Measurements from ENCODE around the gene S100A4. TPM values are rescaled to one million over a fixed set of nuclear protein-coding genes. Genes with fewer than 3 reads are reported as not detected.
A peak's percentile ranks its signal among the peaks of the same experiment; 100 is the strongest.

The S100A4 gene
- total RNA-seq, 1 donor from 2014 or later: 375 TPM

DNA sequence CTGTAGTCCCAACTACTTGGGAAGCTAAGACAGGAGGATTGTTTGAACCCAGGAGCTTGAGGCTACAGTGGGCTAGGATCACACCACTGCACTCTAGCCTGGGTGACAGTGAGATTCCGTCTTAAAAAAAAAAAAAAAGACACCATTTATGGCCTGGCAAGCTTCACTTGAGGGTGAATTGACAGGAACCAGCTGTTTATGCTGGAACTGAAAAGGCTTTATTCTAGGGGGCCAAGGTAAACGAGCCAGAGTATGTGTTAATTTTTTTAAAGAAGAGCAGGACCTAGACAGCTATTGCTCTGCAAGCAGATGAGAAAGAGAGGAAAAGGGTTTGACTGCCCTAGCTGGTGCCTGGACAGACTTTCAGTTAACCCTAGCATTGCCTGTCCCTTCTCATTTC lies 46.9 kb downstream of the S100A4 start:
- Histone ChIP-seq H3K4me1 (peaks cover 9% of the 10 kb centered on the region), H3K36me3 (no peaks in the 10 kb centered on the region), H3K27ac (no peak overlapping the region), H3K4me3 (no peak overlapping the region), H3K27me3 (no peaks in the 10 kb centered on the region), H3K9me3 (no peaks in the 10 kb centered on the region)
- TF ChIP-seq, protein P1, sequence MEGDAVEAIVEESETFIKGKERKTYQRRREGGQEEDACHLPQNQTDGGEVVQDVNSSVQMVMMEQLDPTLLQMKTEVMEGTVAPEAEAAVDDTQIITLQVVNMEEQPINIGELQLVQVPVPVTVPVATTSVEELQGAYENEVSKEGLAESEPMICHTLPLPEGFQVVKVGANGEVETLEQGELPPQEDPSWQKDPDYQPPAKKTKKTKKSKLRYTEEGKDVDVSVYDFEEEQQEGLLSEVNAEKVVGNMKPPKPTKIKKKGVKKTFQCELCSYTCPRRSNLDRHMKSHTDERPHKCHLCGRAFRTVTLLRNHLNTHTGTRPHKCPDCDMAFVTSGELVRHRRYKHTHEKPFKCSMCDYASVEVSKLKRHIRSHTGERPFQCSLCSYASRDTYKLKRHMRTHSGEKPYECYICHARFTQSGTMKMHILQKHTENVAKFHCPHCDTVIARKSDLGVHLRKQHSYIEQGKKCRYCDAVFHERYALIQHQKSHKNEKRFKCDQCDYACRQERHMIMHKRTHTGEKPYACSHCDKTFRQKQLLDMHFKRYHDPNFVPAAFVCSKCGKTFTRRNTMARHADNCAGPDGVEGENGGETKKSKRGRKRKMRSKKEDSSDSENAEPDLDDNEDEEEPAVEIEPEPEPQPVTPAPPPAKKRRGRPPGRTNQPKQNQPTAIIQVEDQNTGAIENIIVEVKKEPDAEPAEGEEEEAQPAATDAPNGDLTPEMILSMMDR (IDR thresholded peaks at IDR 0.05): no peak
- TF ChIP-seq POLR2A (IDR thresholded peaks at IDR 0.05): no peak
- no peak for TF ChIP-seq POLR2AphosphoS5 (IDR thresholded peaks at IDR 0.05; ENCODE audit: insufficient read depth in 1 of 2, low read depth in 1 of 2)
- intact Hi-C loops (cut with DNase I): no loop called here
- no peak for DNase-seq (ENCODE audit: extremely low spot score in 2 of 2)

DNA sequence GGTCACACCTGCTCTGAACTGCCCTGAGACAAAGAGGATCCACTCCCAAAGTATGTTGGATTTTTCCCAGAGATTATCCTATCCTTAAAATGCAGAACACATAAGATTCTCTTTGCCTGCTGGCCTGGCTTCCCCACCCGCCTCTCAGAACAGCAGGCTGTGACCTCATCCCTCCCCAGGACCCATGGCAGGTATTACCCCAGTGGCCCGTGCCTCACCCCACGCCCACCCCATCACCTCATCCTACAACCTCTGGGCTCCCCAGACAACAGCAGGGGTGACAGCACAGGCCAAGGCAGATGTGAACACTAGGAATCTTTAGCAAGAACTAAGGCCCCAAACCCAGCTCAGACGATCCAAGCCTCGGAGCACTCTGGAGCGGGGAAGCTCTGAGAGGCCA lies 50.1 kb downstream of the S100A4 start:
- Histone ChIP-seq H3K27me3 (no peaks in the 10 kb centered on the region), H3K27ac (no peak overlapping the region), H3K9me3 (no peaks in the 10 kb centered on the region), H3K4me1 (peaks cover 33% of the 10 kb centered on the region), H3K36me3 (no peaks in the 10 kb centered on the region), H3K4me3 (no peak overlapping the region)
- TF ChIP-seq, protein P1 (IDR thresholded peaks at IDR 0.05): no peak
- TF ChIP-seq POLR2A (IDR thresholded peaks at IDR 0.05) (no peak), POLR2AphosphoS5 (IDR thresholded peaks at IDR 0.05; ENCODE audit: insufficient read depth in 1 of 2, low read depth in 1 of 2) (no peak)
- intact Hi-C loops (cut with DNase I): loop anchor here (2.0 kb wide), 1 partner anchor 141 kb away; no protein-coding TSS in a partner anchor
- no peak for DNase-seq (ENCODE audit: extremely low spot score in 2 of 2)

DNA sequence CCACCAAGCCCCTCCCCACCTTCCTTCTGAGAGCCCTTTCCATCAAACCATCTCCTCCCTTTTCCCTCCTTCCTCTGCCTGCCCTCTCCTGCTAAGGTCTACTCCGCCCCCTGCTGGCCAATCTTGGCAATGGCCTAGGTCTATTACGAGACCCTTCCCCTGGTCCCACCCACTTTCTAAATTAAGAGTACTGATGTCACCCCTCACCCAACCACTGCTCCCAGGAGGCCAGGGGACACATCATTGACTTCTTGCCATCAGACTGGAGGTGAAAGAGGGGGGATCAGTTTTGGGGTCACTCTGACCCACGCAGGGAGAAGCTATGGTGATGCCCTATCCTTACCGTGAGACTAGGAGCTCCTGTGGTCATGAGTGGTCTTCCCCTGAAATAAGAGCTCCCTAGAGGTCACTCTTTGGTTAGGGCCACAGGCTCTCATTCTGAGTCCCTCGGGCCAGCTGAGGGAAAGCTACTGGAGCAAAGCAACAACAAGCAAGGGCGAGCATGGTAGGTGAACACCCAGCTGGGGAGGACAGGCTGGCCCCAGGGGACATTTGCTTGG lies 50.5 kb downstream of the S100A4 start:
- intact Hi-C loops (cut with DNase I): loop anchor here (2.0 kb wide), 1 partner anchor 140 kb away; no protein-coding TSS in a partner anchor
- TF ChIP-seq POLR2AphosphoS5 (IDR thresholded peaks at IDR 0.05; ENCODE audit: insufficient read depth in 1 of 2, low read depth in 1 of 2): no peak
- TF ChIP-seq, protein P1 (IDR thresholded peaks at IDR 0.05): peak; percentile 82 to 98 (median 98)
- no peak for DNase-seq (ENCODE audit: extremely low spot score in 2 of 2)

More for the DNA sequence above, 50.5 kb downstream of the S100A4 start:
- Histone ChIP-seq H3K4me1 (peaks cover 36% of the 10 kb centered on the region), H3K27me3 (no peaks in the 10 kb centered on the region), H3K36me3 (no peaks in the 10 kb centered on the region), H3K9me3 (no peaks in the 10 kb centered on the region), H3K4me3 (no peak overlapping the region), H3K27ac (no peak overlapping the region)

Other genes starting within 250 kb of the S100A4 start
- 28.7 TPM for gene PGLYRP3, start 232.9 kb downstream of the S100A4 start, total RNA-seq
- gene PGLYRP4, start 197.0 kb downstream of the S100A4 start, total RNA-seq: 3.9 TPM
- gene S100A9, start 188.0 kb downstream of the S100A4 start, total RNA-seq: 4,658 TPM
- gene S100A12, start 170.2 kb downstream of the S100A4 start, total RNA-seq: 4.2 TPM
- 1,155 TPM for gene S100A8, start 154.7 kb downstream of the S100A4 start, total RNA-seq
- not detected for gene S100A7A, start 129.3 kb downstream of the S100A4 start, total RNA-seq
- gene S100A7, start 85.2 kb downstream of the S100A4 start, total RNA-seq: 36.6 TPM
- 562 TPM for gene S100A6, start 9.8 kb downstream of the S100A4 start, total RNA-seq
- not detected for gene S100A5, start 4.9 kb downstream of the S100A4 start, total RNA-seq
- 9.6 TPM for gene S100A3, start 3.5 kb upstream of the S100A4 start, total RNA-seq
- gene S100A2, start 20.0 kb upstream of the S100A4 start, total RNA-seq: 470 TPM
- 259 TPM for gene S100A16, start 67.3 kb upstream of the S100A4 start, total RNA-seq
- 323 TPM for gene S100A14, start 70.5 kb upstream of the S100A4 start, total RNA-seq
- gene S100A13, start 81.7 kb upstream of the S100A4 start, total RNA-seq: 116 TPM
- not detected for gene S100A1, start 82.6 kb upstream of the S100A4 start, total RNA-seq
- gene CHTOP, start 88.3 kb upstream of the S100A4 start, total RNA-seq: 67.3 TPM
- 43.2 TPM for gene SNAPIN, start 112.9 kb upstream of the S100A4 start, total RNA-seq
- gene ILF2, start 125.2 kb upstream of the S100A4 start, total RNA-seq: 85.4 TPM
- 45.9 TPM for gene NPR1, start 132.9 kb upstream of the S100A4 start, total RNA-seq
- 45.9 TPM for gene INTS3, start 182.2 kb upstream of the S100A4 start, total RNA-seq
- 31.4 TPM for gene SLC27A3, start 229.6 kb upstream of the S100A4 start, total RNA-seq

Data from vagina (tissue), 2 donors.